Measurements from ENCODE around the gene MYO16.

MYO16 gene

GRCh38 chr13:108996430-108996829 is 367.0 kb downstream of the MYO16 start:
- Histone ChIP-seq H4K20me1 (ENCODE audit: insufficient read depth, low read length, poor library complexity, severe bottlenecking) (no peaks in the 10 kb centered on the region), H3K9me2 (replicated peaks; ENCODE audit: low read depth, low read length) (no peaks in the 10 kb centered on the region), H3K27me3 (ENCODE audit: insufficient read depth, low read length, poor library complexity, severe bottlenecking) (no peaks in the 10 kb centered on the region), H3F3A (ENCODE audit: low read depth) (no peaks in the 10 kb centered on the region), H3K79me2 (ENCODE audit: insufficient read depth, low read length) (no peaks in the 10 kb centered on the region), H2AFZ (ENCODE audit: low read length) (no peak overlapping the region), H3K9me3 (ENCODE audit: insufficient read depth, low read depth, low read length) (no peaks in the 10 kb centered on the region), H3K4me3 (ENCODE audit: low read length, poor library complexity, severe bottlenecking) (no peak overlapping the region), H3K36me3 (ENCODE audit: insufficient read depth, low read length) (no peaks in the 10 kb centered on the region), H3K9ac (ENCODE audit: low read depth, low read length, poor library complexity, severe bottlenecking) (no peak overlapping the region), H3K4me1 (ENCODE audit: insufficient read depth, low read length, poor library complexity, severe bottlenecking) (no peaks in the 10 kb centered on the region), H3K4me2 (ENCODE audit: low read depth, low read length, poor library complexity, severe bottlenecking) (no peak overlapping the region)
- TF ChIP-seq EZH2phosphoT487 (IDR thresholded peaks at IDR 0.05; ENCODE audit: borderline replicate concordance), result no peak
- no peak for TF ChIP-seq CTCF (conservative IDR thresholded peaks at IDR 0.05; ENCODE audit: low read length)

- no peaks in the 10 kb centered on the region for H3F3A ChIP-seq (ENCODE audit: low read depth)
- TF ChIP-seq EZH2phosphoT487 (IDR thresholded peaks at IDR 0.05; ENCODE audit: borderline replicate concordance), result no peak
- no peak for TF ChIP-seq CTCF (conservative IDR thresholded peaks at IDR 0.05; ENCODE audit: low read length)
- no peaks in the 10 kb centered on the region for H3K36me3 ChIP-seq (ENCODE audit: insufficient read depth, low read length)
- no peak overlapping the region for H2AFZ ChIP-seq (ENCODE audit: low read length)
- H4K20me1 ChIP-seq (ENCODE audit: insufficient read depth, low read length, poor library complexity, severe bottlenecking), result no peaks in the 10 kb centered on the region
- H3K79me2 ChIP-seq (ENCODE audit: insufficient read depth, low read length), result no peaks in the 10 kb centered on the region
- no peaks in the 10 kb centered on the region for H3K9me3 ChIP-seq (ENCODE audit: insufficient read depth, low read depth, low read length)
- no peaks in the 10 kb centered on the region for H3K9me2 ChIP-seq (replicated peaks; ENCODE audit: low read depth, low read length)
- H3K4me2 ChIP-seq (ENCODE audit: low read depth, low read length, poor library complexity, severe bottlenecking), result no peak overlapping the region
- H3K4me1 ChIP-seq (ENCODE audit: insufficient read depth, low read length, poor library complexity, severe bottlenecking), result no peaks in the 10 kb centered on the region
- no peaks in the 10 kb centered on the region for H3K27me3 ChIP-seq (ENCODE audit: insufficient read depth, low read length, poor library complexity, severe bottlenecking)
- H3K9ac ChIP-seq (ENCODE audit: low read depth, low read length, poor library complexity, severe bottlenecking), result no peak overlapping the region
- no peak overlapping the region for H3K4me3 ChIP-seq (ENCODE audit: low read length, poor library complexity, severe bottlenecking)
Measured at GRCh38 chr13:109000207-109000606, 370.8 kb downstream of the MYO16 start.

GRCh38 chr13:109002934-109003333 is 373.5 kb downstream of the MYO16 start:
- no peaks in the 10 kb centered on the region for H3K36me3 ChIP-seq (ENCODE audit: insufficient read depth, low read length)
- no peaks in the 10 kb centered on the region for H3F3A ChIP-seq (ENCODE audit: low read depth)
- no peaks in the 10 kb centered on the region for H3K9me3 ChIP-seq (ENCODE audit: insufficient read depth, low read depth, low read length)
- no peak overlapping the region for H2AFZ ChIP-seq (ENCODE audit: low read length)
- TF ChIP-seq CTCF (conservative IDR thresholded peaks at IDR 0.05; ENCODE audit: low read length) (no peak), EZH2phosphoT487 (IDR thresholded peaks at IDR 0.05; ENCODE audit: borderline replicate concordance) (no peak)
- no peaks in the 10 kb centered on the region for H3K27me3 ChIP-seq (ENCODE audit: insufficient read depth, low read length, poor library complexity, severe bottlenecking)
- H3K4me1 ChIP-seq (ENCODE audit: insufficient read depth, low read length, poor library complexity, severe bottlenecking), result no peaks in the 10 kb centered on the region
- no peaks in the 10 kb centered on the region for H3K9me2 ChIP-seq (replicated peaks; ENCODE audit: low read depth, low read length)
- no peaks in the 10 kb centered on the region for H4K20me1 ChIP-seq (ENCODE audit: insufficient read depth, low read length, poor library complexity, severe bottlenecking)
- H3K79me2 ChIP-seq (ENCODE audit: insufficient read depth, low read length), result no peaks in the 10 kb centered on the region
- H3K4me3 ChIP-seq (ENCODE audit: low read length, poor library complexity, severe bottlenecking), result no peak overlapping the region
- no peak overlapping the region for H3K4me2 ChIP-seq (ENCODE audit: low read depth, low read length, poor library complexity, severe bottlenecking)
- H3K9ac ChIP-seq (ENCODE audit: low read depth, low read length, poor library complexity, severe bottlenecking), result no peak overlapping the region
